Keratinocyte (primary cell): ENCODE results near the gene DCTN5. TPM values are rescaled to one million over a fixed set of nuclear protein-coding genes. Genes with fewer than 3 reads are reported as not detected.

ENCODE experiments used
- DNase-seq: peaks from one replicate; pipeline ENCODE4 v3.0.0-alpha.2; 2011; ENCODE audit warnings: low read depth, missing footprints, low spot score
- FAIRE-seq: peaks from 2 replicates; lab custom pipeline; 2011; peaks lifted over from hg19 to GRCh38; lab: Jason Lieb, UNC
- H2AFZ ChIP-seq: 2 replicates; pipeline ENCODE4 v1.6.0; 2012; ENCODE audit warnings: low read length, control low read depth, inconsistent platforms; ENCODE audit not compliant: control insufficient read depth
- H3K27ac ChIP-seq: 2 replicates; pipeline ENCODE4 v1.5.1; 2011; ENCODE audit warnings: low read length; ENCODE audit not compliant: control insufficient read depth, insufficient read depth
- H3K27me3 ChIP-seq: 3 replicates; pipeline ENCODE4 v1.6.0; 2011; ENCODE audit warnings: low read length; ENCODE audit not compliant: control insufficient read depth, insufficient read depth; ENCODE audit errors: extremely low read depth
- H3K36me3 ChIP-seq, 2 experiments: 2 replicates in 1 of 2; 3 replicates in 1 of 2; pipeline ENCODE4 v1.5.1; 2011; ENCODE audit warnings: low read length in 2 of 2, mild to moderate bottlenecking in 1 of 2; ENCODE audit not compliant: control insufficient read depth in 2 of 2, insufficient read depth in 2 of 2; ENCODE audit errors: extremely low read depth in 1 of 2
- H3K4me1 ChIP-seq: 3 replicates; pipeline ENCODE4 v1.5.1; 2011; ENCODE audit warnings: low read length; ENCODE audit not compliant: control insufficient read depth, insufficient read depth; ENCODE audit errors: extremely low read depth
- H3K4me2 ChIP-seq: 3 replicates; pipeline ENCODE4 v1.6.0; 2011; ENCODE audit warnings: low read depth, low read length; ENCODE audit not compliant: control insufficient read depth, insufficient read depth; ENCODE audit errors: extremely low read depth
- H3K4me3 ChIP-seq, 3 experiments: fragments of 200-600 bp in 1 of 3; sonication (generic) in 1 of 3; 2 replicates in 2 of 3; 3 replicates in 1 of 3; pipeline ENCODE4 v1.5.1; 2011 to 2016; ENCODE audit warnings: low read length in 3 of 3, mild to moderate bottlenecking in 3 of 3, control low read depth in 2 of 3, inconsistent platforms in 1 of 3, low read depth in 1 of 3, mixed read lengths in 1 of 3, mixed run types in 1 of 3, moderate library complexity in 1 of 3; ENCODE audit not compliant: control insufficient read depth in 2 of 3, insufficient read depth in 2 of 3; ENCODE audit errors: extremely low read depth in 1 of 3
- H3K79me2 ChIP-seq: 2 replicates; pipeline ENCODE4 v1.6.0; 2012; ENCODE audit warnings: low read length; ENCODE audit not compliant: control insufficient read depth, insufficient read depth
- H3K9ac ChIP-seq: 3 replicates; pipeline ENCODE4 v1.6.0; 2011; ENCODE audit warnings: low read length; ENCODE audit not compliant: control insufficient read depth, insufficient read depth; ENCODE audit errors: extremely low read depth
- H3K9me1 ChIP-seq: 3 replicates; pipeline ENCODE4 v1.6.0; 2011; ENCODE audit warnings: low read length; ENCODE audit not compliant: control insufficient read depth, insufficient read depth; ENCODE audit errors: extremely low read depth
- H3K9me3 ChIP-seq: 2 replicates; pipeline ENCODE4 v1.5.1; 2012; ENCODE audit warnings: low read depth, low read length; ENCODE audit not compliant: control insufficient read depth
- H4K20me1 ChIP-seq: 3 replicates; pipeline ENCODE4 v1.6.0; 2011; ENCODE audit warnings: low read length; ENCODE audit not compliant: control insufficient read depth, insufficient read depth; ENCODE audit errors: extremely low read depth
- EZH2 ChIP-seq: IDR thresholded peaks from one replicate; pipeline ENCODE4 v1.6.1; 2012; ENCODE audit warnings: inconsistent platforms, mild to moderate bottlenecking, low read length, moderate library complexity
- dilution Hi-C: fragments of 300-500 bp; cut with MboI; formaldehyde crosslinking; loops from one replicate; pipeline ENCODE4 v1.7.0; 2020; ENCODE audit warnings: low sequenced_read_pairs; ENCODE audit not compliant: extremely low pct_ligation_motif_present
- polyA plus RNA-seq, 5 experiments: library from polyadenylated mRNA; depleted of rRNA in 3 of 5; stranded (reverse) in 3 of 5; stranded (forward) in 1 of 5; unstranded in 1 of 5; fragments of >200 nt; gene quantifications; 1 replicate in 1 of 5; 2 replicates in 3 of 5; 3 replicates in 1 of 5; pipeline versions ENCODE4 v1.2.1 to v1.2.3, GENCODE V29; 2011 to 2012; ENCODE audit warnings: missing spikeins in 2 of 5, low read depth in 1 of 5, low replicate concordance in 1 of 5
- TF ChIP-seq, protein P1 (sequence below), 3 experiments: IDR thresholded peaks in 1 of 3; conservative IDR thresholded peaks in 1 of 3; optimal IDR thresholded peaks in 1 of 3; 2 replicates in 2 of 3; 3 replicates in 1 of 3; pipeline versions ENCODE3 to v1.5.1; 2011; ENCODE audit warnings: low read length in 3 of 3, mild to moderate bottlenecking in 3 of 3, moderate library complexity in 2 of 3, control low read depth in 1 of 3, inconsistent platforms in 1 of 3; ENCODE audit not compliant: insufficient read depth in 2 of 3; ENCODE audit errors: extremely low read depth in 1 of 3

Gene DCTN5
- polyA plus RNA-seq, 1 donor (not counting 4 experiments of a cell fraction or from before 2014, with no cell fraction given), result 105 TPM

DNA sequence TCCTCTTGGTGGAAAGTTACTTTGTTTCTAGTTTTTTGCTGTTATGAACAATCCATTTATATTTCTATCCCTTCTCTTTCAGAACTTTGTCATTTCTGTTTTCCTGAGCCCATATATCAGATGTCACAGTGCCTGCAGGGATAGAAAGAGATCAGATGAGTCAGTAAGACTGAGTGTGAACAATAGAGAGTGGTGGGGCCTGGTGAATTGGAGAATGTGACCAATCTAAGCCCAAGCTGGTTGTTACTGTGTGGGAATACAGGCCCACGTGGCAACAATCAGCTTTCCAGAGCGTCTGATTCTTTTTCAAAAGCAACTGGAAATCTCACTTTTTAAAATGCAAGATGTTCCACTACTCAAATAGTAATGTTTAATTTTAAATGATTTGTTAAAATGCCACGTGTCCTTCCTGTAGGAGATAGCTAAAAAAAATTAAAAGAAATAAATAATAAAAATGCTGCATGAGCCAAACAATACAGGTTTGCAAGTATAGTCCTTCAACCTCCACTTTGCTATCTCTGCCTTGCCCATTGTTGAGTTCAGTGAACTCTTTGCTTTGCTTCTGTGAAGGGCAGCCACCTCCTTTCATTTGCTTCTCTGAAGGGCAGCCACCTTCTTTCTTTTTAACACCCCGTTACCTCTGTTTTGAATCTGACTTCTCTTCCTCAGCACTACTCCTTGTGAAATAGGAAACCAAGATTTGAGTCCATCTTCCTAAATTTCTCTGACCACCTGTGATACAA lies 9.6 kb downstream of the DCTN5 start:
- Histone ChIP-seq H3K79me2 (peaks cover 77% of the 10 kb centered on the region), H3K4me1 (no peaks in the 10 kb centered on the region), H3K9me3 (no peaks in the 10 kb centered on the region), H4K20me1 (no peaks in the 10 kb centered on the region), H3K27me3 (no peaks in the 10 kb centered on the region), H3K4me2 (no peak overlapping the region), H3K36me3 (peaks cover 4 to 10% of the 10 kb centered on the region in 2 experiments), H2AFZ (no peak overlapping the region), H3K4me3 (no peak overlapping the region), H3K9me1 (no peaks in the 10 kb centered on the region), H3K27ac (no peak overlapping the region), H3K9ac (no peak overlapping the region)
- DNase-seq (no peak), FAIRE-seq (no peak)
- dilution Hi-C loops, result no loop called here
- TF ChIP-seq EZH2, result no peak
- TF ChIP-seq, protein P1, sequence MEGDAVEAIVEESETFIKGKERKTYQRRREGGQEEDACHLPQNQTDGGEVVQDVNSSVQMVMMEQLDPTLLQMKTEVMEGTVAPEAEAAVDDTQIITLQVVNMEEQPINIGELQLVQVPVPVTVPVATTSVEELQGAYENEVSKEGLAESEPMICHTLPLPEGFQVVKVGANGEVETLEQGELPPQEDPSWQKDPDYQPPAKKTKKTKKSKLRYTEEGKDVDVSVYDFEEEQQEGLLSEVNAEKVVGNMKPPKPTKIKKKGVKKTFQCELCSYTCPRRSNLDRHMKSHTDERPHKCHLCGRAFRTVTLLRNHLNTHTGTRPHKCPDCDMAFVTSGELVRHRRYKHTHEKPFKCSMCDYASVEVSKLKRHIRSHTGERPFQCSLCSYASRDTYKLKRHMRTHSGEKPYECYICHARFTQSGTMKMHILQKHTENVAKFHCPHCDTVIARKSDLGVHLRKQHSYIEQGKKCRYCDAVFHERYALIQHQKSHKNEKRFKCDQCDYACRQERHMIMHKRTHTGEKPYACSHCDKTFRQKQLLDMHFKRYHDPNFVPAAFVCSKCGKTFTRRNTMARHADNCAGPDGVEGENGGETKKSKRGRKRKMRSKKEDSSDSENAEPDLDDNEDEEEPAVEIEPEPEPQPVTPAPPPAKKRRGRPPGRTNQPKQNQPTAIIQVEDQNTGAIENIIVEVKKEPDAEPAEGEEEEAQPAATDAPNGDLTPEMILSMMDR (optimal IDR thresholded peaks at IDR 0.05 in 1 of 3, IDR thresholded peaks at IDR 0.05 in 1 of 3, conservative IDR thresholded peaks at IDR 0.05 in 1 of 3; ENCODE audit: extremely low read depth in 1 of 3, insufficient read depth in 2 of 3, low read length in 3 of 3), result no peak

DNA sequence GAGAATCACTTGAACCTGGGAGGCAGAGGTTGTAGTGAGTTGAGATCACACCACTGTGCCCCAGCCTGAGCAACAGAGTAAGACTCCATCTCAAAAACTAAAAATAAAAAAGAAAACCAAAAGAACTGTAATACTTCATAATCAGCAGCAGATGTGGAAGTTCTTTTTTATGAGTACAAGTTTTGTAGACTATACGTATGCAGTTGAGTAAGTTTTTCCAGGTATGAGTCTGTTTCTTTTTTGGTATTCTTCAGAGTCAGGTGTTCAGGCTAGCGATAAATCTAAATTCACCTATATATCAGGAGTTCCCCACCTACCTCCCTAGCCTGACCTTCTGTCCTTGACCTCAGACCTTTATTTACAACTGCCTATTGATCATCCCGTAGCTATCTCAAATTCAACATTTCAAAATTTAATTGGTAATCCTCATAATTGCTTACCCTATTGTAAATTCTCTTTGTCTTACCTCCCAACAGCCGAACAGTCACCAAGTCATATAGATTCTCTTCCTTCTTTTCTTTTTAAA lies 10.7 kb downstream of the DCTN5 start:
- no peak overlapping the region for H3K9ac ChIP-seq
- dilution Hi-C loops, result no loop called here

More for the DNA sequence above, 10.7 kb downstream of the DCTN5 start:
- Histone ChIP-seq H3K27me3 (no peaks in the 10 kb centered on the region), H3K4me1 (no peaks in the 10 kb centered on the region), H3K27ac (no peak overlapping the region), H3K4me2 (no peak overlapping the region), H3K9me1 (no peaks in the 10 kb centered on the region), H3K79me2 (peaks cover 70% of the 10 kb centered on the region), H3K4me3 (no peak overlapping the region), H4K20me1 (no peaks in the 10 kb centered on the region), H3K9me3 (no peaks in the 10 kb centered on the region), H2AFZ (no peak overlapping the region), H3K36me3 (peaks cover 4 to 11% of the 10 kb centered on the region in 2 experiments)
- no peak for DNase-seq
- no peak for FAIRE-seq
- no peak for TF ChIP-seq EZH2
- TF ChIP-seq, protein P1 (optimal IDR thresholded peaks at IDR 0.05 in 1 of 3, IDR thresholded peaks at IDR 0.05 in 1 of 3, conservative IDR thresholded peaks at IDR 0.05 in 1 of 3; ENCODE audit: extremely low read depth in 1 of 3, insufficient read depth in 2 of 3, low read length in 3 of 3), result no peak
